Renal cortex interstitium (tissue), 11 donors: Measurements from ENCODE around the gene NOL3. TPM values are rescaled to one million over a fixed set of nuclear protein-coding genes. Genes with fewer than 3 reads are reported as not detected.

Source experiments
- DNase-seq, 11 donors: peaks; one replicate each; pipeline ENCODE4 v3.0.0-alpha.2; 2013; ENCODE audit warnings: low read depth in 9 of 11, low spot score in 4 of 11; ENCODE audit errors: extremely low read depth in 1 of 11
- polyA plus RNA-seq, 3 donors: library from polyadenylated mRNA; unstranded; fragments of 120-200 nt; gene quantifications; one replicate each; pipeline ENCODE4 v1.2.1, GENCODE V29; 2013; ENCODE audit not compliant: insufficient read length in 3 of 3

Gene NOL3
- polyA plus RNA-seq, 3 donors: 4.9 to 7.6 (median 6.1) TPM

GRCh38 chr16:67150833-67151396, 19.4 kb upstream of the NOL3 start, which contains the start of gene B3GNT9:
TSS of gene B3GNT9 (minus strand) at chr16:67150998. CDS start at chr16:67150485, 513 bp downstream.
- DNase-seq: no peak

GRCh38 chr16:67151431-67152097, 18.8 kb upstream of the NOL3 start:
- no peak for DNase-seq

- DNase-seq: no peak
Observed at GRCh38 chr16:67154578-67155294, 15.6 kb upstream of the NOL3 start.

GRCh38 chr16:67155295-67156142, 14.8 kb upstream of the NOL3 start:
- no peak for DNase-seq

- DNase-seq: no peak
Observed at GRCh38 chr16:67156143-67156844, 14.0 kb upstream of the NOL3 start.

- no peak for DNase-seq
Observed at GRCh38 chr16:67157106-67157748, 13.1 kb upstream of the NOL3 start.

GRCh38 chr16:67157892-67158635, 12.3 kb upstream of the NOL3 start:
- no peak for DNase-seq

GRCh38 chr16:67158637-67159600, 11.4 kb upstream of the NOL3 start:
- DNase-seq: no peak

GRCh38 chr16:67161595-67162058, 8.7 kb upstream of the NOL3 start:
- DNase-seq: no peak

GRCh38 chr16:67162506-67163163, 7.7 kb upstream of the NOL3 start:
- DNase-seq: no peak

GRCh38 chr16:67163164-67163998, 7.0 kb upstream of the NOL3 start:
- DNase-seq: no peak

GRCh38 chr16:67163999-67164558, 6.3 kb upstream of the NOL3 start:
- DNase-seq: no peak

GRCh38 chr16:67164599-67165061, 5.7 kb upstream of the NOL3 start, which contains the start of gene HSF4:
TSS of gene HSF4 (plus strand) at chr16:67164745. CDS start at chr16:67164812, 67 bp downstream.
- no peak for DNase-seq
